Activated naive CD4-positive, alpha-beta T cell treated with anti-CD3 and anti-CD28 coated beads, Interleukin-2, amount 50 U/mL, for 24 hours (primary cell): ENCODE measurements around the gene ZNF710.

Experiments
- H3K27ac Mint-ChIP-seq: one replicate; pipeline ENCODE4 v1.8.0; 2021; ENCODE audit warnings: mild to moderate bottlenecking, mixed read lengths
- H3K27me3 Mint-ChIP-seq: one replicate; pipeline ENCODE4 v1.8.0; 2021; ENCODE audit warnings: mixed read lengths
- H3K36me3 Mint-ChIP-seq: one replicate; pipeline ENCODE4 v1.8.0; 2021; ENCODE audit warnings: mixed read lengths
- H3K4me1 Mint-ChIP-seq: one replicate; pipeline ENCODE4 v1.8.0; 2021; ENCODE audit warnings: mixed read lengths
- H3K4me3 Mint-ChIP-seq: one replicate; pipeline ENCODE4 v1.8.0; 2021; ENCODE audit warnings: mild to moderate bottlenecking, mixed read lengths
- H3K9me3 Mint-ChIP-seq: one replicate; pipeline ENCODE4 v1.8.0; 2021; ENCODE audit warnings: mixed read lengths

Gene ZNF710

GRCh38 chr15:89982315-89983055 is 18.6 kb upstream of the ZNF710 start:
- Mint-ChIP-seq H3K9me3 (no peaks in the 10 kb centered on the region), H3K27ac (no peak overlapping the region), H3K4me1 (no peaks in the 10 kb centered on the region), H3K4me3 (no peak overlapping the region), H3K27me3 (no peaks in the 10 kb centered on the region), H3K36me3 (no peaks in the 10 kb centered on the region)

GRCh38 chr15:89984001-89984400 is 17.1 kb upstream of the ZNF710 start:
- H3K27me3 Mint-ChIP-seq: no peaks in the 10 kb centered on the region
- H3K4me1 Mint-ChIP-seq: no peaks in the 10 kb centered on the region
- H3K27ac Mint-ChIP-seq: no peak overlapping the region
- H3K36me3 Mint-ChIP-seq: no peaks in the 10 kb centered on the region
- no peak overlapping the region for H3K4me3 Mint-ChIP-seq
- no peaks in the 10 kb centered on the region for H3K9me3 Mint-ChIP-seq

- Mint-ChIP-seq H3K4me1 (no peaks in the 10 kb centered on the region), H3K27ac (no peak overlapping the region), H3K27me3 (no peaks in the 10 kb centered on the region), H3K36me3 (no peaks in the 10 kb centered on the region), H3K4me3 (no peak overlapping the region), H3K9me3 (no peaks in the 10 kb centered on the region)
Observed at GRCh38 chr15:89984421-89985010, 16.6 kb upstream of the ZNF710 start.

- no peak overlapping the region for H3K4me3 Mint-ChIP-seq
- no peaks in the 10 kb centered on the region for H3K4me1 Mint-ChIP-seq
- no peak overlapping the region for H3K27ac Mint-ChIP-seq
- H3K36me3 Mint-ChIP-seq: no peaks in the 10 kb centered on the region
- no peaks in the 10 kb centered on the region for H3K27me3 Mint-ChIP-seq
- H3K9me3 Mint-ChIP-seq: no peaks in the 10 kb centered on the region
Observed at GRCh38 chr15:89985111-89985510, 16.0 kb upstream of the ZNF710 start.

GRCh38 chr15:89991312-89991711 is 9.8 kb upstream of the ZNF710 start:
- H3K4me1 Mint-ChIP-seq: no peaks in the 10 kb centered on the region
- H3K4me3 Mint-ChIP-seq: no peak overlapping the region
- no peaks in the 10 kb centered on the region for H3K9me3 Mint-ChIP-seq
- H3K27me3 Mint-ChIP-seq: no peaks in the 10 kb centered on the region
- H3K27ac Mint-ChIP-seq: peak overlapping the region; percentile 35
- no peaks in the 10 kb centered on the region for H3K36me3 Mint-ChIP-seq

GRCh38 chr15:89993349-89993748 is 7.8 kb upstream of the ZNF710 start:
- Mint-ChIP-seq H3K27ac (peak overlapping the region; percentile 12), H3K4me3 (no peak overlapping the region), H3K9me3 (no peaks in the 10 kb centered on the region), H3K27me3 (no peaks in the 10 kb centered on the region), H3K4me1 (no peaks in the 10 kb centered on the region), H3K36me3 (no peaks in the 10 kb centered on the region)

- Mint-ChIP-seq H3K27me3 (no peaks in the 10 kb centered on the region), H3K27ac (no peak overlapping the region), H3K36me3 (no peaks in the 10 kb centered on the region), H3K4me3 (no peak overlapping the region), H3K4me1 (peaks cover 11% of the 10 kb centered on the region), H3K9me3 (no peaks in the 10 kb centered on the region)
Observed at GRCh38 chr15:89997079-89997478, 4.0 kb upstream of the ZNF710 start.

GRCh38 chr15:89998141-89998661 is 2.9 kb upstream of the ZNF710 start:
- H3K27ac Mint-ChIP-seq: no peak overlapping the region
- H3K9me3 Mint-ChIP-seq: no peaks in the 10 kb centered on the region
- H3K4me1 Mint-ChIP-seq: peaks cover 17% of the 10 kb centered on the region
- no peaks in the 10 kb centered on the region for H3K27me3 Mint-ChIP-seq
- no peak overlapping the region for H3K4me3 Mint-ChIP-seq
- H3K36me3 Mint-ChIP-seq: no peaks in the 10 kb centered on the region

GRCh38 chr15:89998923-89999675 is 2.0 kb upstream of the ZNF710 start:
- no peaks in the 10 kb centered on the region for H3K27me3 Mint-ChIP-seq
- no peak overlapping the region for H3K27ac Mint-ChIP-seq
- H3K4me3 Mint-ChIP-seq: no peak overlapping the region
- no peaks in the 10 kb centered on the region for H3K9me3 Mint-ChIP-seq
- H3K4me1 Mint-ChIP-seq: peaks cover 26% of the 10 kb centered on the region
- no peaks in the 10 kb centered on the region for H3K36me3 Mint-ChIP-seq

- Mint-ChIP-seq H3K27me3 (no peaks in the 10 kb centered on the region), H3K4me3 (no peak overlapping the region)
Observed at GRCh38 chr15:89999676-90000185, 1.4 kb upstream of the ZNF710 start.

GRCh38 chr15:90000186-90001001 is 730 bp upstream of the ZNF710 start:
- H3K36me3 Mint-ChIP-seq: no peaks in the 10 kb centered on the region
- H3K4me3 Mint-ChIP-seq: peak overlapping the region; percentile 94
- H3K27ac Mint-ChIP-seq: peak overlapping the region; percentile 99
- H3K9me3 Mint-ChIP-seq: no peaks in the 10 kb centered on the region
- H3K4me1 Mint-ChIP-seq: peaks cover 38% of the 10 kb centered on the region
- no peaks in the 10 kb centered on the region for H3K27me3 Mint-ChIP-seq

More at GRCh38 chr15:89999676-90000185, 1.4 kb upstream of the ZNF710 start:
- no peaks in the 10 kb centered on the region for H3K9me3 Mint-ChIP-seq
- H3K36me3 Mint-ChIP-seq: no peaks in the 10 kb centered on the region
- peaks cover 33% of the 10 kb centered on the region for H3K4me1 Mint-ChIP-seq
- H3K27ac Mint-ChIP-seq: no peak overlapping the region

GRCh38 chr15:90001683-90002427 is 731 bp downstream of the ZNF710 start:
- Mint-ChIP-seq H3K27ac (peak overlapping the region; percentile 82), H3K27me3 (no peaks in the 10 kb centered on the region), H3K4me3 (peak overlapping the region; percentile 88), H3K36me3 (no peaks in the 10 kb centered on the region), H3K9me3 (no peaks in the 10 kb centered on the region), H3K4me1 (peaks cover 52% of the 10 kb centered on the region)

- Mint-ChIP-seq H3K27ac (peak overlapping the region; percentile 88), H3K9me3 (no peaks in the 10 kb centered on the region), H3K4me3 (peak overlapping the region; percentile 88), H3K36me3 (no peaks in the 10 kb centered on the region), H3K27me3 (no peaks in the 10 kb centered on the region), H3K4me1 (peaks cover 58% of the 10 kb centered on the region)
Observed at GRCh38 chr15:90002428-90002844, 1.3 kb downstream of the ZNF710 start.

- Mint-ChIP-seq H3K27ac (no peak overlapping the region), H3K27me3 (no peaks in the 10 kb centered on the region), H3K4me3 (peak overlapping the region; percentile 88), H3K36me3 (no peaks in the 10 kb centered on the region), H3K9me3 (no peaks in the 10 kb centered on the region), H3K4me1 (peaks cover 69% of the 10 kb centered on the region)
Observed at GRCh38 chr15:90003736-90004135, 2.6 kb downstream of the ZNF710 start.
